HUES64 (cell line): ENCODE data around the gene ADAMTS20. TPM values are rescaled to one million over a fixed set of nuclear protein-coding genes. Genes with fewer than 3 reads are reported as not detected.
A peak's percentile ranks its signal among the peaks of the same experiment; 100 is the strongest.

ENCODE experiments used
- H3K27ac ChIP-seq: 2 replicates; pipeline ENCODE4 v1.7.0; 2013; ENCODE audit warnings: low read depth, low read length, inconsistent platforms
- H3K27me3 ChIP-seq: 2 replicates; pipeline ENCODE4 v1.6.1; 2013; ENCODE audit warnings: mild to moderate bottlenecking, low read length; ENCODE audit not compliant: insufficient read depth
- H3K36me3 ChIP-seq: 2 replicates; pipeline ENCODE4 v1.6.1; 2013; ENCODE audit warnings: mild to moderate bottlenecking, low read length; ENCODE audit not compliant: insufficient read depth
- H3K4me1 ChIP-seq: 2 replicates; pipeline ENCODE4 v1.6.1; 2013; ENCODE audit warnings: mild to moderate bottlenecking, low read length, moderate library complexity; ENCODE audit not compliant: insufficient read depth
- H3K4me3 ChIP-seq: 2 replicates; pipeline ENCODE4 v1.5.1; 2013; ENCODE audit warnings: mild to moderate bottlenecking, low read length, moderate library complexity
- H3K9ac ChIP-seq: 2 replicates; pipeline ENCODE4 v1.6.1; 2013; ENCODE audit warnings: mild to moderate bottlenecking, low read depth, low read length
- H3K9me3 ChIP-seq: 2 replicates; pipeline ENCODE4 v1.6.1; 2013; ENCODE audit warnings: low read depth, low read length; ENCODE audit not compliant: insufficient read depth
- WGBS: fragments of 150-250, 120-280 bp; methylation state at CpG from one replicate; pipeline ENCODE4 v1.1.7; 2013; ENCODE audit warnings: missing lambda C conversion rate; 5-methylcytosine and 5-hydroxymethylcytosine counted together
- polyA plus RNA-seq, 2 experiments: library from polyadenylated mRNA; stranded (reverse); fragments of 50-300 nt; gene quantifications; one replicate each; pipeline ENCODE4 v1.2.3, GENCODE V29; 2013

ADAMTS20 gene
- 1.5 TPM for polyA plus RNA-seq (2013, experiment 1 of 2)
- 2.1 TPM for polyA plus RNA-seq (2013, experiment 2 of 2)

GRCh38 chr12:43551971-43552559, at the start of gene ADAMTS20:
Gene ADAMTS20, minus strand, starts transcription at chr12:43552203. Its CDS starts 282 bp downstream, at chr12:43551921.
- Histone ChIP-seq H3K4me1 (no peaks in the 10 kb centered on the region; the same call in 1 of the 2 replicates), H3K9me3 (peaks cover 13% of the 10 kb centered on the region), H3K27ac (no peak within 1 kb of the TSS), H3K9ac (peak within 1 kb of the TSS; percentile 53), H3K36me3 (no peaks in the 10 kb centered on the region), H3K27me3 (peaks cover 42% of the 10 kb centered on the region), H3K4me3 (peak within 1 kb of the TSS; percentile 75)
- WGBS: under 1% methylated on average over 51 of the region's 51 CpGs

GRCh38 chr12:43599708-43600107, 47.7 kb upstream of the ADAMTS20 start:
- no peak overlapping the region for H3K4me3 ChIP-seq
- H3K9me3 ChIP-seq: no peaks in the 10 kb centered on the region
- H3K4me1 ChIP-seq: no peaks in the 10 kb centered on the region
- no peaks in the 10 kb centered on the region for H3K27me3 ChIP-seq
- no peak overlapping the region for H3K9ac ChIP-seq
- H3K27ac ChIP-seq: no peak overlapping the region
- WGBS: 100% methylated on average over 1 of the region's 1 CpG
- no peaks in the 10 kb centered on the region for H3K36me3 ChIP-seq

GRCh38 chr12:43599066-43599465, 47.1 kb upstream of the ADAMTS20 start:
- H3K9me3 ChIP-seq: no peaks in the 10 kb centered on the region
- H3K27ac ChIP-seq: no peak overlapping the region
- WGBS: 91% methylated on average over 3 of the region's 3 CpGs

GRCh38 chr12:43590307-43590706, 38.3 kb upstream of the ADAMTS20 start:
- WGBS: 100% methylated on average over 1 of the region's 1 CpG
- H3K4me1 ChIP-seq: no peaks in the 10 kb centered on the region
- H3K4me3 ChIP-seq: no peak overlapping the region

More at GRCh38 chr12:43599066-43599465, 47.1 kb upstream of the ADAMTS20 start:
- Histone ChIP-seq H3K27me3 (no peaks in the 10 kb centered on the region), H3K4me1 (no peaks in the 10 kb centered on the region), H3K4me3 (no peak overlapping the region), H3K9ac (no peak overlapping the region), H3K36me3 (no peaks in the 10 kb centered on the region)

GRCh38 chr12:43586646-43587245, 34.7 kb upstream of the ADAMTS20 start:
- Histone ChIP-seq H3K27me3 (no peaks in the 10 kb centered on the region), H3K27ac (no peak overlapping the region), H3K4me3 (no peak overlapping the region), H3K9ac (no peak overlapping the region), H3K36me3 (no peaks in the 10 kb centered on the region), H3K4me1 (no peaks in the 10 kb centered on the region), H3K9me3 (no peaks in the 10 kb centered on the region)
- 94% methylated on average over 7 of the region's 7 CpGs for WGBS

More at GRCh38 chr12:43590307-43590706, 38.3 kb upstream of the ADAMTS20 start:
- no peak overlapping the region for H3K9ac ChIP-seq
- H3K27me3 ChIP-seq: no peaks in the 10 kb centered on the region
- no peaks in the 10 kb centered on the region for H3K9me3 ChIP-seq
- H3K27ac ChIP-seq: no peak overlapping the region
- no peaks in the 10 kb centered on the region for H3K36me3 ChIP-seq

GRCh38 chr12:43585676-43586075, 33.7 kb upstream of the ADAMTS20 start:
- H3K4me1 ChIP-seq: no peaks in the 10 kb centered on the region
- H3K27me3 ChIP-seq: no peaks in the 10 kb centered on the region
- WGBS: 86% methylated on average over 1 of the region's 2 CpGs
- no peak overlapping the region for H3K27ac ChIP-seq
- no peak overlapping the region for H3K9ac ChIP-seq
- no peaks in the 10 kb centered on the region for H3K9me3 ChIP-seq
- no peak overlapping the region for H3K4me3 ChIP-seq
- no peaks in the 10 kb centered on the region for H3K36me3 ChIP-seq

- H3K4me3 ChIP-seq: no peak overlapping the region
- H3K27ac ChIP-seq: no peak overlapping the region
- no peaks in the 10 kb centered on the region for H3K9me3 ChIP-seq
- 79% methylated on average over 5 of the region's 5 CpGs for WGBS
- no peaks in the 10 kb centered on the region for H3K27me3 ChIP-seq
- H3K36me3 ChIP-seq: no peaks in the 10 kb centered on the region
- no peak overlapping the region for H3K9ac ChIP-seq
- H3K4me1 ChIP-seq: no peaks in the 10 kb centered on the region; the same call in 1 of the 2 replicates
Observed at GRCh38 chr12:43580601-43581000, 28.6 kb upstream of the ADAMTS20 start.

- Histone ChIP-seq H3K4me3 (no peak overlapping the region), H3K36me3 (no peaks in the 10 kb centered on the region), H3K27me3 (no peaks in the 10 kb centered on the region), H3K9me3 (no peaks in the 10 kb centered on the region), H3K9ac (no peak overlapping the region), H3K4me1 (no peaks in the 10 kb centered on the region; the same call in 1 of the 2 replicates), H3K27ac (no peak overlapping the region)
- 86% methylated on average over 1 of the region's 4 CpGs for WGBS
Observed at GRCh38 chr12:43579206-43579605, 27.2 kb upstream of the ADAMTS20 start.

- H3K9me3 ChIP-seq: no peaks in the 10 kb centered on the region
- H3K9ac ChIP-seq: no peak overlapping the region
- no peaks in the 10 kb centered on the region for H3K27me3 ChIP-seq
- H3K36me3 ChIP-seq: no peaks in the 10 kb centered on the region
- H3K27ac ChIP-seq: no peak overlapping the region
- H3K4me3 ChIP-seq: no peak overlapping the region
- 91% methylated on average over 2 of the region's 3 CpGs for WGBS
- no peaks in the 10 kb centered on the region; the same call in 1 of the 2 replicates for H3K4me1 ChIP-seq
Observed at GRCh38 chr12:43578782-43579181, 26.8 kb upstream of the ADAMTS20 start.

GRCh38 chr12:43577381-43577780, 25.4 kb upstream of the ADAMTS20 start:
- WGBS: 89% methylated on average over 2 of the region's 3 CpGs
- Histone ChIP-seq H3K27me3 (no peaks in the 10 kb centered on the region), H3K36me3 (no peaks in the 10 kb centered on the region), H3K9ac (no peak overlapping the region), H3K9me3 (no peaks in the 10 kb centered on the region), H3K4me1 (no peaks in the 10 kb centered on the region; the same call in 1 of the 2 replicates), H3K27ac (no peak overlapping the region), H3K4me3 (no peak overlapping the region)

- Histone ChIP-seq H3K9me3 (no peaks in the 10 kb centered on the region), H3K27me3 (no peaks in the 10 kb centered on the region), H3K9ac (no peak overlapping the region), H3K4me1 (no peaks in the 10 kb centered on the region; the same call in 1 of the 2 replicates), H3K4me3 (no peak overlapping the region), H3K36me3 (no peaks in the 10 kb centered on the region), H3K27ac (no peak overlapping the region)
- 84% methylated on average over 2 of the region's 2 CpGs for WGBS
Observed at GRCh38 chr12:43576162-43576561, 24.2 kb upstream of the ADAMTS20 start.
